HL-60 (cell line): ENCODE results near the gene PLXNA2.

Experiments
- CTCF ChIP-seq: IDR thresholded peaks from one replicate; pipeline ENCODE4 v1.5.1; 2011; ENCODE audit warnings: low read length, control low read depth, inconsistent platforms; ENCODE audit not compliant: insufficient read depth
- REST ChIP-seq: IDR thresholded peaks from 2 replicates; pipeline ENCODE4 v1.6.1; 2012; ENCODE audit warnings: low read depth; ENCODE audit not compliant: insufficient replicate concordance

DNA sequence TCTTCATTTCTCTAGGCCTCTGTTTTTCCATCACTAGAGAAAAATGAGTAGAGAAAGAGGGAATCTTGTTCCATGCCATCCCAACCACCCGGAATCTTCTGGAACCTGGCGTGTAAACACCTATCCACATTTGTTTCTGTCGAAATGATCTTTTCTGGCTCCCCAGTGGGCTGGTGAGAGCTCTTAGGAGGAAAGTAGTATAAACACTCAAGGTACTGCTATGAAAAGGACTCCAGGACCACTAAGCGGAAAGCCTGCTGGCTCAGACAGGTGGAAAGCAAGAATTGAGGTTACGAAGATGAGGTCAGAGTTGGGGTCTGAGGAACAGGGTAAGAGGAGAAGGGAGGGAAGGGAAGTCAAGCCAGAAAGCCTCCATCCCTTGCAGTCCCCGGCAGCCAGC, 90.8 kb downstream of the PLXNA2 start:
- TF ChIP-seq CTCF = no peak
- no peak for TF ChIP-seq REST
